HEK293 (cell line): ENCODE measurements around the gene ERGIC1.

Experiments used
- EGR2 ChIP-seq: fragments of 450-650 bp; formaldehyde crosslinking; IDR thresholded peaks from 2 replicates; pipeline ENCODE4 v1.5.1; 2016; ENCODE audit warnings: low read depth, missing biosample characterization, missing genetic modification characterization
- GLI4 ChIP-seq: fragments of 450-650 bp; formaldehyde crosslinking; IDR thresholded peaks from 2 replicates; pipeline ENCODE4 v1.5.1; 2016; ENCODE audit warnings: missing biosample characterization, missing genetic modification characterization
- KLF16 ChIP-seq: fragments of 450-650 bp; formaldehyde crosslinking; IDR thresholded peaks from 2 replicates; pipeline ENCODE4 v1.5.1; 2017; ENCODE audit warnings: missing biosample characterization, missing genetic modification characterization
- OSR2 ChIP-seq: fragments of 450-650 bp; formaldehyde crosslinking; IDR thresholded peaks from 2 replicates; pipeline ENCODE4 v1.5.1; 2016; ENCODE audit warnings: missing biosample characterization, missing genetic modification characterization
- SP7 ChIP-seq: fragments of 450-650 bp; formaldehyde crosslinking; IDR thresholded peaks from 2 replicates; pipeline ENCODE4 v1.5.1; 2016; ENCODE audit warnings: missing biosample characterization, missing genetic modification characterization
- WT1 ChIP-seq: fragments of 450-650 bp; formaldehyde crosslinking; IDR thresholded peaks from 2 replicates; pipeline ENCODE4 v1.5.1; 2016; ENCODE audit warnings: missing biosample characterization, missing genetic modification characterization
- ZBTB1 ChIP-seq: fragments of 450-650 bp; formaldehyde crosslinking; IDR thresholded peaks from 2 replicates; pipeline ENCODE4 v1.5.1; 2016; ENCODE audit warnings: missing biosample characterization, missing genetic modification characterization
- ZFP69B ChIP-seq: fragments of 450-650 bp; formaldehyde crosslinking; IDR thresholded peaks from 2 replicates; pipeline ENCODE4 v1.5.1; 2016; ENCODE audit warnings: missing biosample characterization, missing genetic modification characterization
- ZNF140 ChIP-seq: fragments of 450-650 bp; formaldehyde crosslinking; IDR thresholded peaks from 2 replicates; pipeline ENCODE4 v1.5.1; 2016; ENCODE audit warnings: missing biosample characterization, missing genetic modification characterization
- ZNF146 ChIP-seq: fragments of 450-650 bp; formaldehyde crosslinking; IDR thresholded peaks from 2 replicates; pipeline ENCODE4 v1.5.1; 2016; ENCODE audit warnings: missing biosample characterization, missing genetic modification characterization
- ZNF155 ChIP-seq: fragments of 450-650 bp; formaldehyde crosslinking; IDR thresholded peaks from 2 replicates; pipeline ENCODE4 v1.5.1; 2016; ENCODE audit warnings: missing biosample characterization, missing genetic modification characterization
- ZNF202 ChIP-seq: fragments of 450-650 bp; formaldehyde crosslinking; IDR thresholded peaks from 2 replicates; pipeline ENCODE4 v1.5.1; 2016; ENCODE audit warnings: missing biosample characterization, missing genetic modification characterization, borderline replicate concordance
- ZNF211 ChIP-seq: fragments of 450-650 bp; formaldehyde crosslinking; IDR thresholded peaks from 2 replicates; pipeline ENCODE4 v1.5.1; 2016; ENCODE audit warnings: low read depth, missing biosample characterization, missing genetic modification characterization
- ZNF214 ChIP-seq: fragments of 450-650 bp; formaldehyde crosslinking; IDR thresholded peaks from 2 replicates; pipeline ENCODE4 v1.5.1; 2017; ENCODE audit warnings: missing biosample characterization, mild to moderate bottlenecking, missing genetic modification characterization, borderline replicate concordance
- ZNF223 ChIP-seq: fragments of 450-650 bp; formaldehyde crosslinking; IDR thresholded peaks from 2 replicates; pipeline ENCODE4 v1.5.1; 2016; ENCODE audit warnings: missing biosample characterization, missing genetic modification characterization
- ZNF248 ChIP-seq: fragments of 450-650 bp; formaldehyde crosslinking; IDR thresholded peaks from 2 replicates; pipeline ENCODE4 v1.5.1; 2017; ENCODE audit warnings: missing biosample characterization, missing genetic modification characterization
- ZNF518A ChIP-seq: fragments of 450-650 bp; formaldehyde crosslinking; conservative IDR thresholded peaks from 2 replicates; pipeline ENCODE4 v1.5.1; 2016; ENCODE audit warnings: low read depth, missing biosample characterization, missing genetic modification characterization
- ZNF600 ChIP-seq: fragments of 450-650 bp; formaldehyde crosslinking; IDR thresholded peaks from 2 replicates; pipeline ENCODE4 v1.5.1; 2016; ENCODE audit warnings: missing biosample characterization, missing genetic modification characterization
- ZNF624 ChIP-seq: fragments of 450-650 bp; formaldehyde crosslinking; IDR thresholded peaks from 2 replicates; pipeline ENCODE4 v1.5.1; 2017; ENCODE audit warnings: missing biosample characterization, missing genetic modification characterization
- ZNF677 ChIP-seq: fragments of 450-650 bp; IDR thresholded peaks from 2 replicates; pipeline ENCODE4 v1.5.0; 2018; ENCODE audit warnings: missing biosample characterization, mild to moderate bottlenecking, missing genetic modification characterization, moderate library complexity
- ZNF791 ChIP-seq: fragments of 450-650 bp; formaldehyde crosslinking; IDR thresholded peaks from 2 replicates; pipeline ENCODE4 v1.5.1; 2016; ENCODE audit warnings: missing biosample characterization, missing genetic modification characterization
- TF ChIP-seq, protein P1 (sequence below): fragments of 450-650 bp; formaldehyde crosslinking; IDR thresholded peaks from 2 replicates; pipeline ENCODE4 v1.5.0; 2017; ENCODE audit warnings: missing biosample characterization, missing genetic modification characterization, borderline replicate concordance
- TF ChIP-seq, protein P2 (sequence below): fragments of 450-650 bp; formaldehyde crosslinking; IDR thresholded peaks from 2 replicates; pipeline ENCODE4 v1.5.1; 2017; ENCODE audit warnings: missing biosample characterization, missing genetic modification characterization
- TF ChIP-seq, protein P3 (sequence below): fragments of 450-650 bp; formaldehyde crosslinking; IDR thresholded peaks from 2 replicates; pipeline ENCODE4 v1.5.1; 2016; ENCODE audit warnings: missing biosample characterization, missing genetic modification characterization

The ERGIC1 gene

GRCh38 chr5:172932313-172933017 is 98.4 kb downstream of the ERGIC1 start (continued):
- TF ChIP-seq, protein P1, sequence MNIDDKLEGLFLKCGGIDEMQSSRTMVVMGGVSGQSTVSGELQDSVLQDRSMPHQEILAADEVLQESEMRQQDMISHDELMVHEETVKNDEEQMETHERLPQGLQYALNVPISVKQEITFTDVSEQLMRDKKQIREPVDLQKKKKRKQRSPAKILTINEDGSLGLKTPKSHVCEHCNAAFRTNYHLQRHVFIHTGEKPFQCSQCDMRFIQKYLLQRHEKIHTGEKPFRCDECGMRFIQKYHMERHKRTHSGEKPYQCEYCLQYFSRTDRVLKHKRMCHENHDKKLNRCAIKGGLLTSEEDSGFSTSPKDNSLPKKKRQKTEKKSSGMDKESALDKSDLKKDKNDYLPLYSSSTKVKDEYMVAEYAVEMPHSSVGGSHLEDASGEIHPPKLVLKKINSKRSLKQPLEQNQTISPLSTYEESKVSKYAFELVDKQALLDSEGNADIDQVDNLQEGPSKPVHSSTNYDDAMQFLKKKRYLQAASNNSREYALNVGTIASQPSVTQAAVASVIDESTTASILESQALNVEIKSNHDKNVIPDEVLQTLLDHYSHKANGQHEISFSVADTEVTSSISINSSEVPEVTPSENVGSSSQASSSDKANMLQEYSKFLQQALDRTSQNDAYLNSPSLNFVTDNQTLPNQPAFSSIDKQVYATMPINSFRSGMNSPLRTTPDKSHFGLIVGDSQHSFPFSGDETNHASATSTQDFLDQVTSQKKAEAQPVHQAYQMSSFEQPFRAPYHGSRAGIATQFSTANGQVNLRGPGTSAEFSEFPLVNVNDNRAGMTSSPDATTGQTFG (tag by site-specific recombination) = no peak
- TF ChIP-seq ZNF791 (tag by site-specific recombination) (no peak), WT1 (no peak), ZNF214 (tag by site-specific recombination) (no peak), EGR2 (tag by site-specific recombination) (peak; percentile 96), ZNF677 (no peak), ZNF140 (no peak), ZNF146 (tag by site-specific recombination) (no peak), SP7 (tag by site-specific recombination) (0 out of 2 replicates have a peak, but pooled peaks have one; percentile 22), GLI4 (tag by site-specific recombination) (no peak), KLF16 (tag by site-specific recombination) (no peak), ZNF518A (tag by site-specific recombination) (no peak), OSR2 (tag by site-specific recombination) (peak; percentile 19; the same call in 1 of the 2 replicates), ZNF155 (tag by site-specific recombination) (no peak), ZNF211 (tag by site-specific recombination) (no peak), ZNF248 (no peak), ZNF223 (tag by site-specific recombination) (no peak), ZFP69B (tag by site-specific recombination) (no peak), ZNF600 (tag by site-specific recombination) (no peak), ZNF202 (tag by site-specific recombination) (no peak), ZBTB1 (tag by site-specific recombination) (no peak), ZNF624 (tag by site-specific recombination) (no peak)
- TF ChIP-seq, protein P2, sequence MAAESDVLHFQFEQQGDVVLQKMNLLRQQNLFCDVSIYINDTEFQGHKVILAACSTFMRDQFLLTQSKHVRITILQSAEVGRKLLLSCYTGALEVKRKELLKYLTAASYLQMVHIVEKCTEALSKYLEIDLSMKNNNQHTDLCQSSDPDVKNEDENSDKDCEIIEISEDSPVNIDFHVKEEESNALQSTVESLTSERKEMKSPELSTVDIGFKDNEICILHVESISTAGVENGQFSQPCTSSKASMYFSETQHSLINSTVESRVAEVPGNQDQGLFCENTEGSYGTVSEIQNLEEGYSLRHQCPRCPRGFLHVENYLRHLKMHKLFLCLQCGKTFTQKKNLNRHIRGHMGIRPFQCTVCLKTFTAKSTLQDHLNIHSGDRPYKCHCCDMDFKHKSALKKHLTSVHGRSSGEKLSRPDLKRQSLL (tag by site-specific recombination) = no peak
- TF ChIP-seq, protein P3, sequence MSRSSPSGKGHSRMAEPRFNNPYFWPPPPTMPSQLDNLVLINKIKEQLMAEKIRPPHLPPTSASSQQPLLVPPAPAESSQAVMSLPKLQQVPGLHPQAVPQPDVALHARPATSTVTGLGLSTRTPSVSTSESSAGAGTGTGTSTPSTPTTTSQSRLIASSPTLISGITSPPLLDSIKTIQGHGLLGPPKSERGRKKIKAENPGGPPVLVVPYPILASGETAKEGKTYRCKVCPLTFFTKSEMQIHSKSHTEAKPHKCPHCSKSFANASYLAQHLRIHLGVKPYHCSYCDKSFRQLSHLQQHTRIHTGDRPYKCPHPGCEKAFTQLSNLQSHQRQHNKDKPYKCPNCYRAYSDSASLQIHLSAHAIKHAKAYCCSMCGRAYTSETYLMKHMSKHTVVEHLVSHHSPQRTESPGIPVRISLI (tag by site-specific recombination) = no peak
- TF ChIP-seq, all 188 proteins: peak for 20
